OCI-M1 (cell line): Measurements from ENCODE around the gene GRAMD4.

Source experiments
- DNase-seq: peaks from one replicate; lab custom pipeline; 2025; lab: John Stamatoyannopoulos, UW

Gene GRAMD4

DNA sequence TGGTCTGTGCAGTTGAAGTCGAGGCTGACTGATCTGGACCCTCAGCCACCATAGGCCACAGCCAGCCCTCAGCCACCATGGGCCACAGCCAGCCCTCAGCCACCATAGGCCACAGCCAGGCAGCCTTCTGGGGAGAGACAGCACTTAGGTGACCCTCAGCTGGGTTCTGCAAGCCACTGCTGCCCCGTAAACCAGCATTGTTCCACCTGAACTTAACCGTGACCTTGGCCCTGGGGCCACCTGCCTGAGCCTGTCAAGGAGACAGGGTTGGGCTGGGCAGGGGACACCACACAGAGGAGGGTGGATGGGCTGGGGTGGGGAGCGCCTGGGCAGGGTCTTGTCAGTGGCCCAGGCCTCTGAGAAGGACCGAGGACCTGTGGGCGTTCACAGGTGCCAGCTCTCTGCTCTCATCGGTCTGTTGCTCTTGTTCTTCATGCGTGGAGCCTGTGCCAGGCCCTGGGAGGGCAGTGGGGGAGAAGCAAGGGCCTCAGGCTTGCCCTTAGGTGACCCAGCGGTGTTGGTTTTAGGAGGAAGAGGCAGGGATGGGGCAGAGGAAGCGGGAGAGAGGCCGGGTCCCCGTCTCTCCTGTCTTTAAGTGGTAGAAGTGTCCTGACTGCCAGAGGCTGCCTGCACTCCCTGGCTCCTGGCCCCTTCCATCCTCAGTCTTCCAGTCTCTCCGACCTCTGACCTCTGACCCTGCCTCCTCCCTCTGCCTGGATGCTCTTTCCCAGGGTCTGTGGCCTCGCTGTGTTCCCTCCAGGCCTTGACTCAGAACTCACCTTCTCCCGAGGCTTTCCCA is 36.9 kb downstream of the GRAMD4 start:
- DNase-seq = no peak

DNA sequence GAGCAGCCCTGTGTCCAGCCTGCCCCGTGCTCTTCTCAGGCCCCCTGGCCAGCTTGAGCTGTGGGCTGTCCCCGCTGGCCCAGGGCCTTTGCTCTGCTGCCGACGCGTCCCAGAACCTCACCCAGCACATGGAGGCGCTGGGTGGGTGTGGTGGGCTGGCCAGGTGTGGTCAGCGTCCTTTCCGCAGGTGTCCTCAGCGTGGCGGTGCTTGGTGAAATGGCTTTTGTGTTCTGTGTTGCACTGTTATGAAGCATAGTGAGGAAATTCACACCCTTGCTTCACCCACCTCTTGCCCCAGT is 37.4 kb downstream of the GRAMD4 start:
- DNase-seq = no peak

DNA sequence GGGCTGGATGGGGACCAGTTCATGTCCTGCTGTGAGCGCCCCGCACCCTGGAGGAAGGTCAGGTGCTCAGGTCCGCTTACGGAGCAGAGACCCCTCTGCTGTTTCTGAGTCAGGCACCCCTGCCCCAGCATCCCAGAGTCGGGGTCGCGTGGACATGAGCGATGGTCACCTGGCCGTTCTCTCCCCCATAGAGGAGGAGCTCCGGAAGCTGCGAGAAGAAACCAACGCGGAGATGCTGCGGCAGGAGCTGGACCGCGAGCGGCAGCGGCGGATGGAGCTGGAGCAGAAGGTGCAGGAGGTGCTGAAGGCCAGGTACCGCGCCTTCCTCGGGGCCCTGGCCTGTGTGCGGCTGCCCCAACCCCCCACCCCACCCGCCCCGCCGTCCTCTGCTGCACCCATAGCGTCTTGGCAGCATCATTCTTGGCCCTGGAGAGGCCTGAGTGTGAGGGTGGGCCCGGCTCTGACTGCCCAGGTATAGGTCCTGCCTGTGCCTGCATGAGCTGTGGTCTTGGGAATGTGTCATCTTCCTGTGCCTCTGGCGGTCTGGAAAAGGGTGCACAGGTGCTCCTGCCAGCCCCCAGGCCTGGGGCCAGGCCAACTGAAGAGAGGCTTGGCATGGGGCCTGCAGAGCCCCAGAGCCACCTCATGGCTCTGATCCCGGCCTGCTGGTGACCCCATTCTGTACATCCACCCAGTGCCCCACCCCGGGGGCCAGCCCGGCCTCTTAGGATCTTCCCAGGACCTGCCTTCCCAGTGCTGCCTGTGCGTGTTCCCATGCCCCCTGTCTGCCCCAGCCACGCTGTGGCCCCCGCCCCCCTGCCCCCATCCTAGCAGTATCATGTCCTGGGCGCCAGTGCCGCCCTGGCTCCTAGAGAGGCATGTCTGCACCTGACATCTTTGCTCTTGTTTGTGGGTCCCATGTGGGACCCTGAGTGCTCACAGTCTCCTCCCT is 38.1 kb downstream of the GRAMD4 start:
- no peak for DNase-seq

GRCh38 chr22:46659059-46659790 is 39.0 kb downstream of the GRAMD4 start:
- no peak for DNase-seq

- DNase-seq = no peak
Measured at GRCh38 chr22:46659791-46660186, 39.6 kb downstream of the GRAMD4 start.

DNA sequence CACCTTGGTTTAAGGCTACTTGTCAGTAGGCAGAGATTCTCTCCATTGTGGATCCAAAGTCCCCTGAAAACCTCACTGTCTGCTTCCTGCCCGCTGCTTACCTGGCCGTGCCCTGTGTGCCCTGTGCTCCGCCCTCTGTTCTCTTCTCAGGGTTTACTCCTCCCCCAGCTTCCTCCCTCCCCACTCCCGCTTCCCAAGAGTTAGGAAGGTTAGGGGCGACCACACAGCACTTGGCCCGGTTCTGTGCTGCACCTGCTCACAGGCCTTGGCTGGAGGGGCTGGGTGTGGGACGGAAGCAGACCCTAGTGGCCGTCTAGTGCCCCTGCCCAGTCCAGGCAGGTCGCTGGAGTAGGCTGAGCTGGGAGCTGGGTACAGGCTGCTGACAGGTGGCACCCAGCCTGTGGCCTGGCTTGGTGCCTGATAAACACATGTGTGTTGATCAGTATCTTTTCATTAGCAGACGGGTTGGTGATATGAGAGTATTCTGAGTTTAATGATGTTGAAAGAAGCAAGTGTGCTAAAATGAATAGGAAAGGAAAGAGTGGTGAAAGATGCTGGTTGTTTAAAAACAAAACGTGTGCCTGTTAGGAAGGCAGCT is 40.5 kb downstream of the GRAMD4 start:
- DNase-seq = no peak

DNA sequence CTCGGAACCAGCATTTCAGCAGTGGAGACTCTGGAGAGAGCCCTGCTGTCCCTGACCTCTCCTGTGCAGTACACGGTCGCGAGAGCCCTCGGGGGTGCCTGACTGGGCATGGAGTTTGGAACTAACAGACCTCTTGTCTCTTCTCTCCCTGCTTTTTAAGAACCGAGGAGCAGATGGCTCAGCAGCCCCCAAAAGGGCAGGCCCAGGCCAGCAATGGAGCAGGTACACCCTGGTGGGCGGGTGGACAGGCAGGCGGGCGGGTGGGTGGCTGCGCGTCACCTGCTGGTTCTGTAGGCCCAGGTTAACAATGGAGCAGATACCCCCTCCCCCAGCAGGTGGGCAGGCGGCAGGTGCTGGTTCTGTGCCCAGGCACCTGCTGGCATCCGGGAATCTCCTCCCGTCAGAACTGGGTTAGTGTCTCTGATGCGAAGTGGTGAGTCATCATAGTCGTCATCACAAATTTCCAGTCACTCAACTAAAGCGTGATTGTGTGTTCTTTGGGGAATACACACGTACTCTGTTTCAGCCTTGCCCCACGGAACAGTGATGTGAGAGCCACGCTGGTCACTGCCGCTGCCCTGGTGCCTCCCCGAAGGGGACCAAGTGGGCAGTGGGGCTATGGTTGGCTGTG is 41.1 kb downstream of the GRAMD4 start:
- DNase-seq = no peak

DNA sequence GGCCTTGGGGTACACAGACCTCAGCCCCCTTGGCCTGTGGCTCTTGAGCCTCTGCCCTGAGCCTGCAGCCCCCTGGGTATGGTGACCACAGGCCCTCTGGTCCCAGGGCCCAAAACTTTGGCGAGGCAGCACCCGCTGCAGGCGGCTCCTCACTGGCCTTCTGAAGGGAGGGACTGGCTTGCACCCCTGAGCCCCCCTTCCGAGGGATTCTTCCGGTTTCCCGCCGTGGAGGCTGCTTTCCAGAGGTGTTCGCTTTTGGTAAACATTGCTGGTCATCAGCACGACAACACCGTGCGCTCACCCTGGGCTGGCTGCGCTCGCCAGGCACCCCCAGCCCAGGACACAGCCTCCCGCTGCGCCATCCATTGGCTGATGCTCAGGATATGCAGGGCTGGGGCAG is 42.0 kb downstream of the GRAMD4 start:
- DNase-seq = no peak

- DNase-seq = no peak
Measured at GRCh38 chr22:46663001-46663400, 42.8 kb downstream of the GRAMD4 start.

- no peak for DNase-seq
Measured at GRCh38 chr22:46663436-46664100, 43.4 kb downstream of the GRAMD4 start.

- DNase-seq = no peak
Measured at GRCh38 chr22:46664301-46664855, 44.2 kb downstream of the GRAMD4 start.

DNA sequence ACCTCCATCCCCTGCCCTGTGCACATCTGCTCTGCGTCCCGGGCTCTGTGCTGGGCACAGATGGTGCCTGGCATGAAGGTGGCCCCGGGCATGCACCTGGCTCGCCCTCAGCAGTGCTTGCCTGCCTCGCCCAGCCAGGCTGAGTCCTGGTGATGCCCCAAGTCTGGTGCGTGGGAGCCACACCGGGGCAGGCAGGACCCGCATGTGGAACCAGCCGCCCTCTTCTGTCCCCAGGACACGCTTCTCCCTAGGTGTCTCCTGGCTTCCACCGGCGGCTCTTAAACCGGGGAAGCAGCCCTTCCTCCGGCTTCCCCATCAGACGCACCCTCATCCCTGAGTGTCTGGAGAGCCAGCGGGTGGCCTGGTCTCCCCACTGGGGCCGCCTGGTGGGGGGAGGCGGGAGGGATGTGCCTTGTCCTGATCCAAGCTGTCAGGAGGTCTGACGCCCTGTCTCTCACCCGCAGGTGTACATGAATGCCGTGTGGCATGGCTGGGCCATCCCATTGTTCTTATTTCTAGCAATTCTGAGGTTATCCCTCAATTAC is 45.0 kb downstream of the GRAMD4 start:
- no peak for DNase-seq

DNA sequence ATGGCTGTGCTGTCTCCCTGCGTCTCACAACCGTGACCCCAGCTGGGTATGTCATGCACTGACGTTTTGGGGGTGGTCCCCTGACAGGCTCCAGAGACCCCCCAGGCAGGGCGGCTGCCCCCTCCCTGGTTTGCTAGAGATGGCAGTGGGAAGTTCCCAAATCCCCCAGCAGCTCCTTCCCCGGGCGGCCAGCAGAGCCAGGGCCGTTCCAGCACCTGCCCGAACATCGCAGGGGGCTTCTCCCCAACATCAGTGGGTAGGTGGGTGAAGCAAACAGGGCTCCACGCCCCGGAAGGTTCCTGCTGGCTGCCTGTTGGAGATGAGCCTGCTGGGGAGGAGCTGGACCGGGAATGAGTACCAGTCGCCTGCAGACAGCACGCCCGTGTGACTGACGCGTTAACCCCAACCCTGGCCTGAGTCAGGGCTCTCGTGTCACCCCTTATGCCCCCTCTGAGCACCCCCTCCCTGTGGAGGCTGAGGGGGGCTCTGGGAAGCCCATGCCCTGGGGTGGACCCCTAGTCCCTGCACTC is 45.6 kb downstream of the GRAMD4 start:
- DNase-seq = no peak

GRCh38 chr22:46666577-46667244 is 46.5 kb downstream of the GRAMD4 start:
- DNase-seq = no peak

- no peak for DNase-seq
Measured at GRCh38 chr22:46667245-46667623, 47.0 kb downstream of the GRAMD4 start.

DNA sequence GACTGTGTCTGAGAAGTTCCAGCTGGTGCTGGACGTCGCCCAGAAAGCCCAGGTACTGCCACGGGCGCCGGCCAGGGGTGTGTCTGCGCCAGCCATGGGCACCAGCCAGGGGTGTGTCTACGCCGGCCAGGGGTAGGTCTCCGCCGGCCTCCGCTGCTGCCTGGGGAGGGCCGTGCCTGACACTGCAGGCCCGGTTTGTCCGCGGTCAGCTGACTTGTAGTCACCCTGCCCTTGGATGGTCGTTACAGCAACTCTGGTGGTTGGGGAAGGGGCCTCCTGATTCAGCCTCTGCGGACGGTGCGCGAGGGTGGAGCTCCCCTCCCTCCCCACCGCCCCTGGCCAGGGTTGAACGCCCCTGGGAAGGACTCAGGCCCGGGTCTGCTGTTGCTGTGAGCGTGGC is 47.9 kb downstream of the GRAMD4 start:
- DNase-seq = no peak

GRCh38 chr22:46669201-46669600 is 49.0 kb downstream of the GRAMD4 start:
- no peak for DNase-seq

DNA sequence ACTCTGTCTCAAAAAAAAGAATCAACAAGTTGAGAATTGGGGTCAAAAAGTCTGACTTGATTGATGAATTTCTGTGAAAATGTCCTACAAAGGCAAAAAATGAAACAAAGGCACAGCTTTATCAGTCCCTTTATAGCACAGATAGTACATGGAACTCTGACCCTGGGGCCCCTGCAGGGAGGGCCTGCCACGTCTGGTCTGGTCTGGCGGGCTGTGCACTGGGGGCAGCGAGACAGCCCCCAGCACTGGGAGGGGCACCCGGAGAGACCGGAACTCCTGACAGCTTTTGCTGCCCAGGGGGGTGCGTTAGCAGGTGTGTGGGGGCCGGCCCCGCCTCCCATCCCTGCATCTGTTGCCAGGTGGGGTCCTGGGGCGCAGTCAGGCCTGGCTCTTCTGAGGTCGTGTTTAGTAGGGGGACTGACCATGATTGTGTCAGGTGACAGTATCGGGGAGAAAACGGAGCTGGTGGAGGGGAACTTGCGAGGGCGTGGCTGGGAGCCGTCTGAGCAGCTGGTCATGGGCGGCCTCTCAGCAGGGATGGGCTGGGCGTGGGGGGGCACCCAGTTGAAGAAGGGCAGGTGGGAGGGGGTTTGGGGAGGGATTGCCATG is 51.7 kb downstream of the GRAMD4 start:
- DNase-seq = no peak

GRCh38 chr22:46672731-46673130 is 52.5 kb downstream of the GRAMD4 start:
- DNase-seq = peak; percentile 70
